GM19395 (cell line): ENCODE data around the gene RFNG.

ENCODE experiments used
- ATAC-seq: cut with Tn5 transposase; IDR thresholded peaks from one replicate; pipeline ENCODE4 v1.9.1; 2021; ENCODE audit warnings: mild to moderate bottlenecking, moderate library complexity; ENCODE audit not compliant: unreplicated experiment

RFNG gene

GRCh38 chr17:82029990-82030469, 21.6 kb downstream of the RFNG start:
- ATAC-seq, result no peak

- ATAC-seq, result no peak
Observed at GRCh38 chr17:82029391-82029790, 22.2 kb downstream of the RFNG start.

DNA sequence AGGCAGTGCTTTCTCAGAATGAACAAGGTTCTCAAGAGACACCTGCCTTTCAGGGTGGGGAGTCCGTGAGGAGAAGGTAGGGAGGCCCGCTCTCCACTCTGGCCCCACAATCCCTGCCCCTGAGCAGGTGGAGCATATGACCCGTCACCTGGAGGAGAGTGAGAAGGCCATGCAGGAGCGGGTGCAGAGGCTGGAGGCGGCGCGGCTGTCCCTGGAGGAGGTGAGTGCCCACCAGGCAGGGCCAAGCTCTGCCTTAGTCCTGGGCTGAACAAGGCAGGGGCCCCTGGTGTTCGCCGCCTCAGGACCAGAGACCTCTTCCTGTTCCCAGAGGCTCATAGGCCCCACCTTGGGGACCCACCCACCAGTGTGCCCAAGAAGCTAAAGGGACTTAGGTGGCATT, 22.6 kb downstream of the RFNG start:
- no peak for ATAC-seq

- no peak for ATAC-seq
Observed at GRCh38 chr17:82028246-82028645, 23.4 kb downstream of the RFNG start.

DNA sequence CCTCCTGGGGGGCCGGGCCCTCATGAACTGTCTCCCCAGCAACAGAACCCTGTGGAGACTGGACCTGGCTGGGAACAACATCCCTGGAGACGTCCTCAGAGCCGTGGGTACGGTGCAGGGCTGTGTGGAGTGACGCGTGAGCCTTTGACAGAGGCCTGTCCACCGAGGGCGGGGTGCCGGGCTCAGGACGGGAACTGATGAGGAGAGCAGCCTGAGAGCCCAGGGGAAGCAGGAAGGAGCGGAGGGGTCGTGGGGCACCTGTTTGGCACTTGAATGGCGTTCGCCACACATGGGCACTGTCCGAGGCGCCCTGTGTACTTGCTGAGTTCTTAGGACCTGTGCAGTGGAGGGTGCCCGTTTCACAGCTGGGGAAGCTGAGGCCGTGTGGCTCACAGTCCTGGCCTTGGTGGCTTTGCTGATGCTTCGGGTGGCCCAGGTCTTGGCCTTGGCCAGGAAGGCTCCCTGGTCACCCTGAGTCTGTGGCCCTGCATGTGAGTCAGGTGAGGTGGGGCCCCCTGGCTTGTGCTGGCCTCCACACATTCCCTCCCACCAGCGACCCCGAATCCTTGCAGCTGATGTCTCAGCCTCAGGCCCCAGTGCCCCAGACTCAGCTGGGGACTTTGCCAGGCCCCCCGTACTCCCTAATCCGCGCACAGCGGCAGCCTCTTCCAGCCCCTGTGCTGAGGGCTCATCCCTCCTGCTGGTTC, 26.1 kb downstream of the RFNG start:
- no peak for ATAC-seq

- ATAC-seq, result no peak
Observed at GRCh38 chr17:82024859-82025258, 26.8 kb downstream of the RFNG start.

- ATAC-seq, result peak; percentile 15
Observed at GRCh38 chr17:82023447-82024241, 28.0 kb downstream of the RFNG start.

DNA sequence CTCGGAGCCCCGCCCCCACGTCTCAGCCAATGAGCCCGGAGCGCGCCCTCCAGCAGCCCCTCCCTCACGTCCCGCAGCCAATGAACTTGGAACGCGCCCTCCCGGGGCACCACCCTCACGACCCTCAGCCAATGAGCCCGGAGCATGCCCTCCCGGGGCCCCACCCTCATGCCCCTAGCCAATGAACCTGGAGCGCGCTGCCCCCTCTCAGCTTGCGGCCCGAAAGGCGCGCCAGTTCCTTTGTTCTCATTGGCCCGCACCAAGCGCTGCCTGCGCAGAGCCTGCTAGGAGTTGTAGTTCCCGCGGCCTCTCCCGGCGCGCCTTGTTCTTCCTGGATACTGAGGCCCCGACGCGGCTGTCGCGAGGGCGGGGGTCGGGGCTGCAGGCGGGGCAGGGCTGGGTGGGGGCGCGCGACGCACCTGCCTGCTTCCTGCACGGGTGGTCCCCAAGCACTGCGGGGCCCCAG, 28.6 kb downstream of the RFNG start, which contains the start of gene LRRC45:
LRRC45 (plus strand) TSS at position 325 of the 466 bp plus-strand sequence. CDS start 339 bp downstream, outside the sequence.
- peak; percentile 85 for ATAC-seq

DNA sequence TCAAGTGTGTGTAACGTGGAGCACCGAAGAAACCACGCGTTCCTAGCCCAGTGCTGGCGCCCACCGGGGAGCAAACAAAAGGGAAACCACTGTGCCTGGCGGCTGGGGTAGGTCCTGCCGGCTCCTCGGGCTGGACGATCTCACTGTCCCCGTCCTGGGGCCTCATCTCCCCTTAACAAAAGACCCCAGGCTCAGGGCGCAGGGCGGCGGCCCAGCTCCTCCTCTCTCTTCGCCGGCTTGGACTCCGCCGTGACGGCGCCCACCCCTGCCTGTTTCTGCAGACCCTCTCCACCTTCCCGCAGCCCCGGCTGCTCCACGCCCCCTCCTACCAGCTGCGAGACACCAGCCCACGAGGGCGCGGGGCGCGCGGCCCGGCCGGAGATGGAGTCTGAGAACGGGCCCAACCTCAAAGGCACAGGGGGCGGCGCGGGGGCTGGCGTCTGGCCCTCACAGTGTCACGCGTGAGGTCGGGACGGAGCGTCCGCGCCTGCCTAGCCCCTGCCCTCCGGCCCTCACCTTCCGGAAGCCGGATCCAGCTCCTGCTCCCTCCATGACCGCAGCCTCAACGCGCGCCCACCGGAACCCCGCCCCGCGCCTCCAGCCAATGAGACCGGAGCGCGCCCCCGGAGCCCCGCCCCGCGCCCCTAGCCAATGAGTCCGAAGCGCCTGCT, 29.2 kb downstream of the RFNG start, which contains the start of gene CENPX:
CENPX (minus strand) TSS at position 569 of the 671 bp plus-strand sequence; CDS start at position 552, 17 bp downstream.
- ATAC-seq, result peak; percentile 20

GRCh38 chr17:82021900-82022309, 29.7 kb downstream of the RFNG start:
- no peak for ATAC-seq

- ATAC-seq, result no peak
Observed at GRCh38 chr17:82021107-82021899, 30.3 kb downstream of the RFNG start.

DNA sequence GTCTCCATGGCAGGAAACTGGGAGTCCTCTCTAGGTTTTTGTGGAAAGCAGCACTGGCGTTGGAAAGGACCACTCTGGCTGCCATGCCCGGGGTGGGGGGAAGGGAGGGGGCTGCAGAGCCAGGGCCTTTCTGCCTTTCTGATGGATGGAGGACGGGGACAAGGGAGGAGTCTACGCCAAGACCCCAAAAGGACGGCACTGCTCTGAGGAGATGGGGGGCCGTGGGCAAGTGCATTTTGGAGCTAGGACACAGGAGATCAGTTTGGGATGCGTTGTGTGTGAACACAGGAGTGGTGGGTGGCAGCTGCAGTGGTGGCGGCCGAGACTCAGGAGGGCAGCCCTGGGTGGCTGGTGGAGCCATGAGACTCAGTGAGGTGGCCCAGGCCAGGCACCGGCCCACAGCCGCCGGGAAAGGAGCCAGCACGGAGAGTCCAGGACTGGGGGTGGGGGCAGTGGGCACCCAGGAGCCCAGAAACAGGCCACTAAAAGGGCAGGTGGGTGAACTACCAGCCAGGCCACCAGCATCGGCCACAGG, 31.0 kb downstream of the RFNG start:
- no peak for ATAC-seq

DNA sequence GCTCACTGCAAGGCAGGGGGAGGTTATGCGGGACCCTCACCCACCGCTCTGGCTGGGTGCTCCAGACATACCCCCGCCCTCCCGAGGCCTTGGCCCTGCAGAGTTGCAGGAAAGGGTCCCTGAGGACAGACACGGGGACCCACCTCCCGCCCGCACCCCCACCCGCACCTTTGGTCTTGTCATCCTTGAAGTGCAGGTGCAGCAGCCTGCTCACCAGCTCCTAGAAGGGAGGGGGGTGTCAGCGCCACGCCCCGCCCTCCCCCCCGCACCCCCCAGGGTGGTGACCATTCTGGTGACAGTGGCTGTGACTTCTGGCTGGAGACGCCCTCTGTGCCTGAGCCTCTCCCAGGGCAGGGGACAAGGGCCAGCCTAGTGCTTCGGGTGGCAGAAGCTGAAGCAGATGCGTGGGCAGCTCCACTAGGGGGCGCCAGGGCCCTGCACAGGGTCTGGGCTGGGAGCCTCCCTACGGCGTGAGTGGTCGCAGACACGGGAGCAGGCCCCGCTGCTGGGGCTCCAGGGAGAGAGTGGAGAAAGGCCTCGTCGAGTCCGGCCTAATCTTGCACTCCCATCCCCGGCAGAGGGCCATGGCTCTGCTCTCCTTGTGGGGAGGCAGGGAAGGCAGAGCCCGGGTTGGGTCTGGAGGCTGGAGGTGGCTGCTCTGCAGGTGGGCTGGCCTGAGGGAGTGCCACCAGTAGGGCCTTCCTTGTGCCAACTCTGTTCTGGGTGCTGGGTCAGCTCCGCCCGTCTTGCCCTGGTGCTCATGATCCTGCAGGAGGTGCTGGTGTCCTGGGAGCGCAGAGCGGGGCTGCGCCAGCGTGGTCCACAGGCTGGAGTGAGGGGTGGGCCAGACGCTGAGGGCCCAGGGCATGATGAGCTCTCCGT, 31.7 kb downstream of the RFNG start:
- no peak for ATAC-seq

DNA sequence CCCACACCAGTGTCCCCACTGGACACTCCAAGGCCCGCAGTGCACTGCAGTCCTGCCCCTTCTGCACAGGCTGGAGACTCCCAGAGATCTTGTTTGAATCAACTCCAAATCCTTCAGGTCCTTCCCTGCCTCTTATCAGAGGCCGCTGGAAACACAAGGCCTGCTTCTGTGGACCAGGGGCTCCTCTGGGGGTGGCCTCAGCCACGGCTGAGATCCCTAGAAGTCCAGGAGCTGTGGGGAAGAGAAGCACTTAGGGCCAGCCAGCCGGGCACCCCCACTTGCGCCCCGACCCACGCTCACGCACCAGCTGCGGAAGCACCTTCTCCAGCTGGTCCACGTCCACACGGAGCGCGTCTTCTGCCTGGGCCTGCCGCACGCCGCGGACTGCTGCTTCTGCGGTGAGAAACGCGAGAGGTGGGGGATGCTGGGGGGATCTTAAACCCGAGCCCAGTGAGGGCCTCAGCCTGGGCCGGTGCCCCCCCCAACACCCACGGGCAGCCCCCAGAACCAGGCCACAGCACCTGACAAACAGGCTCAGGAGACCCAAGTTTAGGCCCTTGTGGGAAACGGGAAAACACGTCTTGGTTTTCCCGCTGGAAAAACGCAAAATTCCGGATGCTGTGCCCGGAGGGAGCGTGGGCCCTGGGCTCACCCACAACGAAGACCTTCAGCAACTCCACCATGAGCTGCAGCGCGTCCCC, 32.5 kb downstream of the RFNG start:
- ATAC-seq, result no peak

- ATAC-seq, result no peak
Observed at GRCh38 chr17:82018152-82018988, 33.2 kb downstream of the RFNG start.

GRCh38 chr17:82017612-82018151, 33.9 kb downstream of the RFNG start:
- ATAC-seq, result no peak

DNA sequence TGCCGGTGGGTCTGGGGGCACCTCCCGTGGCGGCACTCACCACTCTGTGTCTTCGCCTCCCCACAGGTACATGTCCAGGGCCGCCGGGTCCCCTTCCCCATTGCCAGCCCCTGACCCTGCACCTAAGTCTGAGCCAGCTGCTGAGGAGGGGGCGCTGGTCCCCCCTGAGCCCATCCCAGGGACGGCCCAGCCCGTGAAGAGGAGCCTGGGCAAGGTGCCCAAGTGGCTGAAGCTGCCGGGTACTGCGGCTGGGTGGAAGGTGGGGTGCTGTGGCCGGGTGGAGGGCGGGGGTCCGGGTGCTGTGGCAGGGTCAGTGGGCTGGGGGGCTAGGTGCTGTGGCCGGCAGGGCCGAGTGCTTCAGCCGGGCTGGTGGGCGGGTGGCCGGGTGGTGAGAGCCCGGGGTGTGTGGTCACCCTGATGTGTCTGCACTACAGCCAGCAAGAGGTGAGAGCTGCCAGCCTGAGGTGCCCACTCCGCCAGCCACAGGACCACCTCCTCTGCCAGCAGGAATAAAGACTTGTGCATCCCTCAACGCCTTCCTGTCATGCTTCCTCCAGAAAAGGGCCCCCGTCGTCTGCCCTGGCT, 34.6 kb downstream of the RFNG start:
- no peak for ATAC-seq
